Activated naive CD4-positive, alpha-beta T cell treated with anti-CD3 and anti-CD28 coated beads, Interleukin-2, amount 50 U/mL, for 24 hours (primary cell): ENCODE measurements around the gene SGCD.
A peak's percentile ranks its signal among the peaks of the same experiment; 100 is the strongest.

ENCODE experiments used
- H3K27ac Mint-ChIP-seq: one replicate; pipeline ENCODE4 v1.8.0; 2021; ENCODE audit warnings: mild to moderate bottlenecking, mixed read lengths
- H3K27me3 Mint-ChIP-seq: one replicate; pipeline ENCODE4 v1.8.0; 2021; ENCODE audit warnings: mixed read lengths
- H3K36me3 Mint-ChIP-seq: one replicate; pipeline ENCODE4 v1.8.0; 2021; ENCODE audit warnings: mixed read lengths
- H3K4me1 Mint-ChIP-seq: one replicate; pipeline ENCODE4 v1.8.0; 2021; ENCODE audit warnings: mixed read lengths
- H3K4me3 Mint-ChIP-seq: one replicate; pipeline ENCODE4 v1.8.0; 2021; ENCODE audit warnings: mild to moderate bottlenecking, mixed read lengths
- H3K9me3 Mint-ChIP-seq: one replicate; pipeline ENCODE4 v1.8.0; 2021; ENCODE audit warnings: mixed read lengths

SGCD gene

DNA sequence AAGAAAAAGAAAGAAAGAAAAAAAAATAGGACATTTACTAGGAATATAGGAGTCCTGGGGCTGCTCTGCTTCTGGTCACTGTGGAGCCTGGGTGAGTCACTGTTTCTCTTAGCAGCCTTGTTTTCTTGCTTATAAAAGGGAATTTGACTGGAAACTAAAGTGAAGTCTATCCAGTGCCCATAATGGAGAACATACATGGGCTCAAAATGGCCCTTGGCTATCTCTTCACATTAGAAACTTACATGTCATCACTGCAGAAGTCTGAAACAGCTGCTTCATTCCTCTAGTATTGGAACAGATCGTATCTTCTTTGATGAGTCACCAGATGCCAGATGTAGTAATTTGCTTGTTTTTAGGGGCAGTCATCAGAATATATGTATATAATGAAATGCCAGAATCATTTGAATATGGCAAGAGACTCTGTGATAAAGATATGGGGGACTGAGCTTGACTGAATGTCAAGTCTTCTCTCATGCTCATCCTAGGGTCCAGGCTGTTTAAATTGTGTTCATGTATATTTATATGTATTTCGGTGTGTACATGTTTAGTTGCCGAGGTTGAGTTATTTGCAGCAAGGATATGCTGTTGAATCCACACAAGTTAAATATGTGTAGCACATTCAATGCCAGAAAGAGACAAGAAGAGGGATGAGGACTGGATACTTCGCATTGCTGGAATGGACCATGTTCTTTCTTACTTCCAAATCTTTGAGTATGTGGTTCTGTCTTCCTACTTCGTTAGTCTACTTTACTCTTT, 56.7 kb downstream of the SGCD start:
- H3K4me3 Mint-ChIP-seq = no peak overlapping the region
- H3K4me1 Mint-ChIP-seq = no peaks in the 10 kb centered on the region
- no peaks in the 10 kb centered on the region for H3K36me3 Mint-ChIP-seq
- H3K9me3 Mint-ChIP-seq = no peaks in the 10 kb centered on the region
- H3K27ac Mint-ChIP-seq = no peak overlapping the region
- peaks cover 6% of the 10 kb centered on the region for H3K27me3 Mint-ChIP-seq

DNA sequence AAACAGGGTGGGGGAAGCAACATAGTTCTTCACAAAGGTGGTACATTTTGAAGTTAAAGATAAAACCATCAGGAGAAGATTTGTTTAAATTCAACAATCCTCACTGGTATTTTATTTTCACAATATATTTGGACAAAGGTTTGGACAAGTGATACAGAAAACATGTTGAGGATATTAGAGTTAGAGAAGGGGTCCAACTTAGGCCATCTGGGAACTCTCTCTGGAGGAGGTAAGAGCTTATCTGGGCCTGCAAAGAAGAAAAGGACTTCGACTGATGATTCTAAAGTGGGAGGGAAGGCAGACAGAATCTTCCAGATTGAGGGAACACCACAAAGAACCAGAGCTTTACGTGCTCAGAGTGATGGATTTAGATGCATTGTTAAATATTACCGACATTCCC, 58.5 kb downstream of the SGCD start:
- Mint-ChIP-seq H3K27me3 (peaks cover 4% of the 10 kb centered on the region), H3K27ac (no peak overlapping the region), H3K36me3 (no peaks in the 10 kb centered on the region), H3K9me3 (no peaks in the 10 kb centered on the region), H3K4me3 (no peak overlapping the region), H3K4me1 (no peaks in the 10 kb centered on the region)

DNA sequence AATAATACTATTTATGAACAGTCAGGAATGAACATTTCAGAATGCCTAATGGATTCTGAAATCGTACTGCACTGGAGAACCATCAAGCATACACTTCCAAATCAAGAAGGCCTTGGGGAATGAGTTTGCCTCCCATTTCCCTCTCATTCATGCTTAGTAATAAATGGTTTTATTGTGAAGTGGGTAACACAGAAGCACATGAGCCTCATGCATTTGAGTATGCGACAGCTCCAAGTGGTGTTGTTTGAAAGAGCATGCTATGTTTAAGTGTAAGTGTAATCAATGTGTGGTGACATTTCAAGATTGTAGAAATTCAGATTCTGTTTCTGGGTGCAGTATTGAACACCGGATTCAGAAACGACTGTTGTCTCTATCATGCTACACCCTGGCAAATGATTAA, 60.0 kb downstream of the SGCD start:
- H3K27me3 Mint-ChIP-seq = peaks cover 4% of the 10 kb centered on the region
- H3K36me3 Mint-ChIP-seq = no peaks in the 10 kb centered on the region
- H3K27ac Mint-ChIP-seq = no peak overlapping the region
- no peaks in the 10 kb centered on the region for H3K9me3 Mint-ChIP-seq
- no peaks in the 10 kb centered on the region for H3K4me1 Mint-ChIP-seq
- H3K4me3 Mint-ChIP-seq = no peak overlapping the region

DNA sequence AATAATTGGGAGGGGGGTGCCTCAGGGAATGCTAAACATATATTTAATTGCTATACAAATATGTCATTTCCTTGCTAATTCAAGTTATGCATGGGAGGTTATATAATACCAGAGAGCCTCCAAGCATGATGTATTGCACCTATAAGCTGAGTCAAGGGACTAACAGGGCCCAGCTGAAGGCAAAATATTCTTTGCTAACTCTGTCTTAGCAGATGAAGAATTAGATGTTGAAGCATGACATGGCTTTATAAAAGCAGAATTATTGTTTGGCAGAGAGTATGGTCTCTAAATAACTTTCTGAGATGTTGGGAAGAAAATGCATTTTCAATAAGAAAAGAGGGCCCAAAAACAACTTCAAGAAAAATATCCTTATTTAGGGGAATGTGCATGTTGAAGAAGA, 60.4 kb downstream of the SGCD start:
- Mint-ChIP-seq H3K4me1 (no peaks in the 10 kb centered on the region), H3K27ac (no peak overlapping the region), H3K36me3 (no peaks in the 10 kb centered on the region), H3K27me3 (peaks cover 3% of the 10 kb centered on the region), H3K9me3 (no peaks in the 10 kb centered on the region), H3K4me3 (no peak overlapping the region)

DNA sequence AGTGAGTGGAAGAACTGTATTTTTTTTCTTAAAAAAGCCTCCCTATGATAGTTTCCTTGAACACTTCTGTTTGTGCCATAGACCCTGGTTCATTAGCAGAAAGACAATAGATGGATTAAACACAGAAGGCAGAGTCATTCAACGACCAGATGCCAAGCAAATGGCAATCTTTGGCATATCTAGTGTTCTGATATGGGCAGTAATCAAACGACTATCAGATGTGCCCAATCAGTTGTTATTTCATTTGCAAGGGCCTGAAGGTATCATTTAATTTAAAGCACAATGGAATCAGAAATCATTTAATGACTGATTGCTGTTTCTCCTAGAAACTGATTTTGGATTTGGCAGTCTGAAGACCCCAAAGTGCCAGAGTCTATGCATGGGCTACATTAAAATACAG, 61.3 kb downstream of the SGCD start:
- Mint-ChIP-seq H3K9me3 (no peaks in the 10 kb centered on the region), H3K27ac (no peak overlapping the region), H3K4me1 (no peaks in the 10 kb centered on the region), H3K36me3 (no peaks in the 10 kb centered on the region), H3K27me3 (peaks cover 3% of the 10 kb centered on the region), H3K4me3 (no peak overlapping the region)

DNA sequence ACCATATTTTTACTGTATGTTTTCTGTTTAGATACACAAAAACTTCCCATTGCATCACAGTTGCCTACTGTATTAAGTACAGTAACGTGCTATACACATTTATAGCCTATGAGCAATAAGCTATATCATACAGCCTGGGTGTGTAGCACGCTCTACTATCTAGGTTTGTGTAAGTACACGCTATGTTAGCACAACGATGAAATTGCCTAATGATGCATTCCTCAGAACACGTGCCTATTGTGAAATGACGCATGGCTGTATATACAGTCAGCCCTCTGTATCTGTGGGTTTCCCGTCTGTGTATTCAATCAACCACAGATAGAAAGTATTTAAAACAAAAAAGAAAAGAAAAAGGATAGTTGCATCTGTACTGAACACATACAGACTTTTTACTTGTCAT, 64.2 kb downstream of the SGCD start:
- Mint-ChIP-seq H3K9me3 (no peaks in the 10 kb centered on the region), H3K27ac (no peak overlapping the region), H3K27me3 (peaks cover 2% of the 10 kb centered on the region), H3K36me3 (no peaks in the 10 kb centered on the region), H3K4me3 (no peak overlapping the region), H3K4me1 (no peaks in the 10 kb centered on the region)

DNA sequence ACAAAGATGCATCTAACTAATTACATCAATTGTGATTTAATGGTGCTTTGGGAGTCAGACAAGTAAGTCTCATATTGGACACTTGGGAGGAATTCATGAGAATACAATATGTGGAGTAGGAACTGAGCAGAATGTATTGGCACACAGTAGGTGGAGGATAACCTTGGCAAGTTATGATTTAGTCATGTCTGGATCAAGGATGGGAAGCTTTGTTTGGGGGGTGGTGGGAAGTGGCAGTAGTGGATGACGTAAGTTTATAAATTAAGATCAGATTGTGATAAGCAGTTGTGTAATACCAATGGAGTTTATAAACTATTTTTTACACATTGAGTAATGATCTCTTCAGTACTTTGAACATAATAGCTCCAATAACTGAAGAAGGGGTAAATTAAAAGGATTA, 67.0 kb downstream of the SGCD start:
- no peaks in the 10 kb centered on the region for H3K9me3 Mint-ChIP-seq
- H3K27me3 Mint-ChIP-seq = peaks cover 2% of the 10 kb centered on the region
- no peak overlapping the region for H3K4me3 Mint-ChIP-seq
- no peaks in the 10 kb centered on the region for H3K4me1 Mint-ChIP-seq
- H3K27ac Mint-ChIP-seq = no peak overlapping the region
- no peaks in the 10 kb centered on the region for H3K36me3 Mint-ChIP-seq

DNA sequence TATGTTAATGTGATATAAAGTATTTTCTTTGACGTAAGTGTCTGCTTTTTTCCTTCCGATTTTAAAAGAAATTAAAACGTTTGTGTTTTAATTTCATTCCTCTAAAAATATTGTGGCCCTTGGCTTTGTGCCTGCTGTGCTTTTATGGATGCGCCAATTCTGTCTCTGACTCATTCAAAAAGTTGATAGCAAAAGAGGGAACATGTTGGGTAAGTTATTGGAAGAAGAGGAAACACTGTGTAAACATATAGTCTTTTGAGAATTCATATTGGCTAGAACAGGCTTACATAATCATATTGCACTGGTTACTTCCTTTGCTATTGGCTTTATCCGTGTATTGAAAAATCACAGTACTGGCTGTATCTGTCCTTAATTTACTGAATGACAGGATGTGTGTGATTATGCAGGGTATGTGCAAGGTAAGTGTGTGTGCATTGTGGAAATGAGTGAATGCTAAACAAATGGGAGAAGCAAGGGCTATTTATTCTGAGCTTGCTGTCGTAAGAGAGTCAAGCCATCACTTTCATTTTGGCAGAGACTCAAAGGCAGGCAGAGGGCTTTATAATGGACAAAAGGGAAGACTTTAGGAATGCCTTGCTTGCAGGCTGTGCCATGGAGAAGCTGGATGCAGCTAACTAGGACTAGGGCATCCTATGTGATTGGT, 67.8 kb downstream of the SGCD start:
- Mint-ChIP-seq H3K4me1 (no peaks in the 10 kb centered on the region), H3K36me3 (no peaks in the 10 kb centered on the region), H3K9me3 (no peaks in the 10 kb centered on the region), H3K4me3 (no peak overlapping the region), H3K27ac (no peak overlapping the region), H3K27me3 (peaks cover under 1% of the 10 kb centered on the region)

DNA sequence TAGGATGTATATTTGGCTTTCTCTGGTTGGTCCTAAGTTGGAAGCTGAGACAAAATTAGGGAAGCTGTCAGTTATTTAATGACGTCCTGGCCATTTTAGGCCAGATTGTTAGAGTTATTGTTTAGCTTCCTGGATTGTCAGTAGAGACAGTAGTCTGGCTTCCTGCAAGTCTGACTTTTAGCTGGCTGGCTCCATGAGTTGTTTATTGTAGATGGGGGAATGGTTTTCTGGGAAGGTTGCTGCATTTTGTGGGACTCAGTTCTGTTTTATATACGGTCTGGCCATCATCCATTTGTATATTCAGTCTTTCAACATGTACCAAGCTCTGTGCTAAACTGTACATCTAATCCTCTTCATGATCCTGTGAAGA, 68.3 kb downstream of the SGCD start:
- no peaks in the 10 kb centered on the region for H3K9me3 Mint-ChIP-seq
- no peak overlapping the region for H3K27ac Mint-ChIP-seq
- no peak overlapping the region for H3K4me3 Mint-ChIP-seq
- H3K36me3 Mint-ChIP-seq = no peaks in the 10 kb centered on the region
- H3K27me3 Mint-ChIP-seq = no peaks in the 10 kb centered on the region
- no peaks in the 10 kb centered on the region for H3K4me1 Mint-ChIP-seq

DNA sequence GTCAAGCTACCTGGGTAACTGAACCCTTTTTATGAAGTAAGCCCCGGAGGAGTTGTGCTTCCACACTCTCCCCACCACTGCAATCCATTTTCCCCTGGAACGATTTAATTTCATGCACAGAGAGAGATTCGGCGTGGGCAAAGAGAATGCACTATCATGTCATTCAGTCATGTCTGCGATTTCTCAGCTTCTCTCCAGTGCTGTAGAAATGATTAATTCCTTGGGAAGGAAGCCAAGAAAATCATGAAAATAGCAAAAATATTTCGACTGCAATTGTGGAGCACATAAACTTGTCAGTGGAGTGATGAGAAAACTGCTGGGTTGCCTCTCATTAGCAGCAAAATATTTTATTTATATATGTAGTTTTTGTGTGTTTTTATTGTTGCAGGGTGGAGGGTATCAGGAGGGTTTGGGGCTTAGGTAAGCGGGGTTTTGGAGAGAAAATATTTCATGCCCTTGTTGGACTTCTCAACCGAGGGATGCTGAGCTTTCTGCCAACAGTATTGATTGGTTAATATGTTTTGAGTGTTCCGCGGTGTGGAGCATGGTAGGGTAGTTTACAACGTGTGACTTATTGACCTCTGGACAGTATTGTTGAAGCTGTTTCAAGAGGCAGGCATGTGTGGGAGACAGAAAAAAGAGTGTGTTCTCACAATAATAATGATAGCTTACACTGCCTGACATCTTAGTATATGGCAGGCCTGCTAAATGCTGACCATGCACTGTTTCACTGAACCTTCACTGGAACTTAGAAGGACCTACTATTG, 69.3 kb downstream of the SGCD start:
- Mint-ChIP-seq H3K27ac (no peak overlapping the region), H3K9me3 (no peaks in the 10 kb centered on the region)

DNA sequence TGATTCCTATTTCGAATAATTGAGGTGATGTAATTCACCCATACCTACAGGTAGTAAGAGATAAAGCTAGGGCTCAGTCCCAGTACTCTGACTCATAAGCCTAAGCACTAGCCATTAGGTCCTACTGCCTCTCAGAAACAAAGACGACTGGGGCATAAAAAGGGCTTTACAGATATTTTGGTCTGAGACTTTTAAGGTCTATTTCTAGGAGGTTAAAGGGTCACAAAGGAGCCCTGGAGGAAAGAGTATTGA, 69.8 kb downstream of the SGCD start:
- Mint-ChIP-seq H3K9me3 (no peaks in the 10 kb centered on the region), H3K27me3 (peaks cover under 1% of the 10 kb centered on the region), H3K4me1 (no peaks in the 10 kb centered on the region), H3K27ac (no peak overlapping the region), H3K36me3 (no peaks in the 10 kb centered on the region), H3K4me3 (no peak overlapping the region)

More for the DNA sequence above, 69.3 kb downstream of the SGCD start:
- H3K4me1 Mint-ChIP-seq = no peaks in the 10 kb centered on the region
- H3K36me3 Mint-ChIP-seq = no peaks in the 10 kb centered on the region
- H3K4me3 Mint-ChIP-seq = no peak overlapping the region
- no peaks in the 10 kb centered on the region for H3K27me3 Mint-ChIP-seq

DNA sequence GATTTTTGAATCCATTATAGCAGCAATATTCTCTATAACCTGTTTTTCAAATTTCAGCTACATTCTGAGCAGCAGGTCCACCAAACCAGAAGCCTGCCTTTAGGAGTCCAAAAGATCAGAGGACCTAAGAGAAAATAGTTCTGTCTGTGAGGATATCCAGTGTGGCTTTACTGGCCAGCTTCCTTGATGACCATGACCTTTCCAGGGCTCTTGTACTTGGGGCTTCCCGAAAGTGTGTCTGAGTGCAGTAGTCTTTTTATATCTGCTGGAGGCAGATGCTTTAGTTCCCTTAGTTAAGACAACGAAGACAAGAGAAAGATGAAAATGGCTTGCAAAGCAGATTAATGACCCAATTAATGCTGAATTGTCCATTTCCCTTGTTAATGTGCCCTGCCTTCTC, 72.4 kb downstream of the SGCD start:
- H3K4me1 Mint-ChIP-seq = no peaks in the 10 kb centered on the region
- peaks cover 3% of the 10 kb centered on the region for H3K27me3 Mint-ChIP-seq
- no peaks in the 10 kb centered on the region for H3K36me3 Mint-ChIP-seq
- H3K4me3 Mint-ChIP-seq = no peak overlapping the region
- no peaks in the 10 kb centered on the region for H3K9me3 Mint-ChIP-seq
- no peak overlapping the region for H3K27ac Mint-ChIP-seq

DNA sequence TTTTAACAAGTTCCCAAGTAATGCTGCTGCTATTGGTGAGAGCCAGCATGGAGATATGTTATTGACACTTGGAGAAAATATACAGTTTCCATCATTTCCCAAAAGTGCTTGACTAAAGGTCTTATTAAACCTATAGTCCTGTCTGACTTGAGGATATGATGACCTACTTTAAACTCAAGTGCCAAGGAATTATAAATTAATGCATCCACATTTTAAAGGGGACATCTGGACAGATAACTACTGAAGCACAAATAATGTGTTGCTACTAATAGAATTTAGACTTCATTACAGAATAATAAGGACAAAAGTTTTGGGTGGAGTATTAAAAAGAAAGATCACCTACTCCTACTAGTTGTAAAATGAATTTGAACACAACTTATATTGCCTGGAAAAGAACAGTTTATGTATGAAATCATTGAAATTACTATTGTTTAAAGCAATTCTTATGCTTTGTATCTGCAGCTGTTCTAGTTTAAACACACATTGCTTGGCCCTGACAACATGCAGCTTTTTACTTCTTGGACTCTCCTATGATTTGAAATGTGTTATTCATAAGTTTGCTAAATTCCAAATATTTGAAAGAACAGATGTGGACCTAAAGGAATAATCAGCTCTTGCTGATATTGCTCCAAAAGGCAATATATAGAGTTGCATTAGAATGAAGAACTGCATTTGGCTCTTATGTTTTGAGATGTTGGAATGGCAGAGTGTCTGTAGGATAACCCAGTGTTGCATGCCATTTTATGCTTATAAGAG, 73.4 kb downstream of the SGCD start:
- Mint-ChIP-seq H3K9me3 (no peaks in the 10 kb centered on the region), H3K4me3 (no peak overlapping the region), H3K4me1 (no peaks in the 10 kb centered on the region), H3K36me3 (no peaks in the 10 kb centered on the region), H3K27me3 (peaks cover 3% of the 10 kb centered on the region), H3K27ac (no peak overlapping the region)

DNA sequence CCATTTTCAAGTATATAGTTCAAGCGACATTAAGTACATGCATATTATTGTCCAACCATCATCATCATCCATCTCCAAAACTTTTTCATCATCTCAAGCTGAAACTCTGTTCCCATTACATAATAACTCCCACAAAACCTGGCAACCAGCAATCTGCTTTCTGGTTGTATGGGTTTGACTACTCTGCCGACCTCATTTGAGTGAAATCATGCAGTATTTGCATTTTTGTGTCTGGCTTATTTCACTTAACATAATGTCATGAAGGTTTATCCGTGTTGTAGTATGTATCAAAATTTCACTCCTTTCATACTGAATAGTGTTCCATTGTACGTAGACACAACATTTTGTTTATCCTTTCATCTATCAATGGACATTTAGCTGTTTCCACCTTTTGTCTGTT, 74.8 kb downstream of the SGCD start:
- H3K4me3 Mint-ChIP-seq = no peak overlapping the region
- H3K27me3 Mint-ChIP-seq = peaks cover 3% of the 10 kb centered on the region
- H3K27ac Mint-ChIP-seq = peak overlapping the region; percentile 15
- no peaks in the 10 kb centered on the region for H3K4me1 Mint-ChIP-seq
- H3K9me3 Mint-ChIP-seq = no peaks in the 10 kb centered on the region
- H3K36me3 Mint-ChIP-seq = no peaks in the 10 kb centered on the region

DNA sequence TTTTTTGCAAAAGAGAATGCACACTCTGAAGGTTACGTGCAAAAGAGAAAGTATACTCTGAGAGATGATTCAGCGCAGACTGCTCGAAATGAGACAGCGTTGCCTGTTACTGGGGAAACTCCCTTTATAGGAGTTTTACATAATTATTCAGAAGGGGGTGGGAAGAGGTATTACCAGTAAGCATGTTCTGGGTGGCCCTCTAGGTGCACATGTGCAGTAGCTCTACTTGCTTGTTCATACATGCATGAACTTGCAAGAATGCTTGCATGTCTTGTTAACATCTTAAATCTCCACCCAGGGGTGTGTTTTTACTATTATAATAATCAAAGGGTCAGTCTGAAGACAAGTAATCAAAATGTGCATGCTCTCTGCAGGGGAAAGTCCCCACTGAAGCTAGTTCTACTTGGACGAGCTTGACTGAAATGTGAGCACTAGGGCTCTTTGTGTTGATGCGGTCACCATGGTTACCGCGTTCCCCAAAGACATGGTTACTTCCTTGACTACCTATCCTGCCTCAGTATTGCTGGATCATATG, 75.5 kb downstream of the SGCD start:
- peaks cover 3% of the 10 kb centered on the region for H3K27me3 Mint-ChIP-seq
- H3K36me3 Mint-ChIP-seq = no peaks in the 10 kb centered on the region
- H3K4me3 Mint-ChIP-seq = no peak overlapping the region
- H3K4me1 Mint-ChIP-seq = no peaks in the 10 kb centered on the region
- H3K9me3 Mint-ChIP-seq = no peaks in the 10 kb centered on the region
- H3K27ac Mint-ChIP-seq = no peak overlapping the region

DNA sequence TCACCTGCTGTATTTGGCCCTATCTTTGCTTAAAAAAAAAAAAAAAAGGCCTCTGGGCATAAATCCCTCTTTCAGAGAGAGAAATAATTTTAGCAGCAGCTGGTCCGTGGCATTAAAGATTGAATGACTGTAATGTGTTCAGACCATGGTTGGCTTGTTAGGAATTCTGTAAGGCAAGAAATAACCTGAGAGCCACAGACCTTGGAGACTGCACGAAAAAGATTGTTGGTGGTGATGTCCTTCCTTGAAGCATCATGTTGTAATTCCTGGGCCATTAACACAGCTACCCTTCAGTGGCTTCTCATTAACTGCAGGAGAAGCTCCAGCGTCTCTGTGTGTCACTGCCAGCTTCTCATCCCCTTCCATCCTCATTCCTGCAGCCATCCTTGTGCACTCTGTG, 79.0 kb downstream of the SGCD start:
- H3K27ac Mint-ChIP-seq = no peak overlapping the region
- peaks cover 7% of the 10 kb centered on the region for H3K27me3 Mint-ChIP-seq
- no peaks in the 10 kb centered on the region for H3K9me3 Mint-ChIP-seq
- no peaks in the 10 kb centered on the region for H3K4me1 Mint-ChIP-seq
- no peaks in the 10 kb centered on the region for H3K36me3 Mint-ChIP-seq
- H3K4me3 Mint-ChIP-seq = no peak overlapping the region
